Mesothelial cell of epicardium (in vitro differentiated cells): ENCODE data around the gene INSC. TPM values are rescaled to one million over a fixed set of nuclear protein-coding genes. Genes with fewer than 3 reads are reported as not detected.

Source experiments
- DNase-seq, 2 experiments: peaks; one replicate each; pipeline ENCODE4 v3.0.0; 2021; ENCODE audit warnings: low spot score in 2 of 2; ENCODE audit not compliant: unreplicated experiment in 2 of 2
- H3K27ac Mint-ChIP-seq: 2 replicates; pipeline ENCODE4 v1.8.0; 2021; ENCODE audit warnings: mixed read lengths
- H3K27me3 Mint-ChIP-seq: 2 replicates; pipeline ENCODE4 v1.8.0; 2021; ENCODE audit warnings: low read depth, mixed read lengths
- H3K36me3 Mint-ChIP-seq: 2 replicates; pipeline ENCODE4 v1.8.0; 2021; ENCODE audit warnings: mixed read lengths
- H3K4me1 Mint-ChIP-seq: 2 replicates; pipeline ENCODE4 v1.8.0; 2021; ENCODE audit warnings: mixed read lengths
- H3K4me3 Mint-ChIP-seq: 2 replicates; pipeline ENCODE4 v1.8.0; 2021; ENCODE audit warnings: mild to moderate bottlenecking, moderate library complexity, mixed read lengths
- H3K9me3 Mint-ChIP-seq: 2 replicates; pipeline ENCODE4 v1.8.0; 2021; ENCODE audit warnings: mixed read lengths
- CTCF ChIP-seq: fragments of 200-600 bp; sonication (generic); IDR thresholded peaks from one replicate; pipeline ENCODE4 v1.5.0; 2021; ENCODE audit warnings: antibody characterized with exemption; ENCODE audit not compliant: unreplicated experiment
- total RNA-seq: library from RNA; stranded (reverse); gene quantifications from 3 replicates; pipeline ENCODE4 v1.2.1, GENCODE V29; 2021

INSC gene
- total RNA-seq, 1 donor from 2014 or later = not detected

GRCh38 chr11:15144347-15144746, 29.6 kb downstream of the INSC start:
- Mint-ChIP-seq H3K4me3 (no peak overlapping the region), H3K27ac (no peak overlapping the region), H3K36me3 (no peaks in the 10 kb centered on the region), H3K9me3 (no peaks in the 10 kb centered on the region), H3K4me1 (no peaks in the 10 kb centered on the region), H3K27me3 (peaks cover 27% of the 10 kb centered on the region)
- no peak for TF ChIP-seq CTCF
- no peak for DNase-seq

- no peak for DNase-seq
- Mint-ChIP-seq H3K27me3 (peaks cover 28% of the 10 kb centered on the region), H3K36me3 (no peaks in the 10 kb centered on the region)
Observed at GRCh38 chr11:15145151-15145550, 30.4 kb downstream of the INSC start.

GRCh38 chr11:15145615-15146014, 30.9 kb downstream of the INSC start:
- Mint-ChIP-seq H3K36me3 (no peaks in the 10 kb centered on the region), H3K4me3 (no peak overlapping the region), H3K27ac (no peak overlapping the region), H3K4me1 (no peaks in the 10 kb centered on the region), H3K27me3 (peaks cover 28% of the 10 kb centered on the region), H3K9me3 (no peaks in the 10 kb centered on the region)
- no peak for DNase-seq
- TF ChIP-seq CTCF = no peak

More at GRCh38 chr11:15145151-15145550, 30.4 kb downstream of the INSC start:
- Mint-ChIP-seq H3K4me3 (no peak overlapping the region), H3K4me1 (no peaks in the 10 kb centered on the region), H3K9me3 (no peaks in the 10 kb centered on the region), H3K27ac (no peak overlapping the region)
- TF ChIP-seq CTCF = no peak

- no peak for DNase-seq
- H3K4me3 Mint-ChIP-seq = no peak overlapping the region
- H3K27ac Mint-ChIP-seq = no peak overlapping the region
- peaks cover 28% of the 10 kb centered on the region for H3K27me3 Mint-ChIP-seq
- H3K9me3 Mint-ChIP-seq = no peaks in the 10 kb centered on the region
- TF ChIP-seq CTCF = no peak
- H3K36me3 Mint-ChIP-seq = no peaks in the 10 kb centered on the region
- H3K4me1 Mint-ChIP-seq = no peaks in the 10 kb centered on the region
Observed at GRCh38 chr11:15146271-15147003, 31.7 kb downstream of the INSC start.

GRCh38 chr11:15148169-15148568, 33.4 kb downstream of the INSC start:
- Mint-ChIP-seq H3K36me3 (no peaks in the 10 kb centered on the region), H3K27ac (no peak overlapping the region), H3K4me1 (no peaks in the 10 kb centered on the region), H3K4me3 (no peak overlapping the region), H3K27me3 (peaks cover 28% of the 10 kb centered on the region), H3K9me3 (no peaks in the 10 kb centered on the region)
- DNase-seq = no peak
- TF ChIP-seq CTCF = no peak

- Mint-ChIP-seq H3K4me1 (peaks cover under 1% of the 10 kb centered on the region), H3K4me3 (no peak overlapping the region), H3K27ac (no peak overlapping the region)
Observed at GRCh38 chr11:15149050-15149449, 34.3 kb downstream of the INSC start.

More at GRCh38 chr11:15149050-15149449, 34.3 kb downstream of the INSC start:
- H3K9me3 Mint-ChIP-seq = no peaks in the 10 kb centered on the region
- TF ChIP-seq CTCF = no peak
- DNase-seq = no peak
- H3K36me3 Mint-ChIP-seq = no peaks in the 10 kb centered on the region
- H3K27me3 Mint-ChIP-seq = peaks cover 28% of the 10 kb centered on the region
